GM19397 (cell line): ENCODE measurements around the gene NCKAP5L.

Experiments
- ATAC-seq: cut with Tn5 transposase; IDR thresholded peaks from one replicate; pipeline ENCODE4 v1.9.1; 2021; ENCODE audit warnings: mild to moderate bottlenecking, moderate library complexity; ENCODE audit not compliant: unreplicated experiment

The NCKAP5L gene

GRCh38 chr12:49803693-49804450, 24.3 kb downstream of the NCKAP5L start:
- ATAC-seq: no peak

- ATAC-seq: no peak
Measured at GRCh38 chr12:49801141-49802063, 26.8 kb downstream of the NCKAP5L start.

GRCh38 chr12:49800421-49801140, 27.6 kb downstream of the NCKAP5L start:
- ATAC-seq: no peak

- no peak for ATAC-seq
Measured at GRCh38 chr12:49798934-49799333, 29.3 kb downstream of the NCKAP5L start.

- no peak for ATAC-seq
Measured at GRCh38 chr12:49798248-49798647, 30.0 kb downstream of the NCKAP5L start.

GRCh38 chr12:49797449-49797776, 30.8 kb downstream of the NCKAP5L start:
- no peak for ATAC-seq

GRCh38 chr12:49796606-49797448, 31.4 kb downstream of the NCKAP5L start:
- no peak for ATAC-seq

- ATAC-seq: no peak
Measured at GRCh38 chr12:49796155-49796554, 32.1 kb downstream of the NCKAP5L start.

GRCh38 chr12:49795654-49796105, 32.5 kb downstream of the NCKAP5L start:
- no peak for ATAC-seq

- ATAC-seq: no peak
Measured at GRCh38 chr12:49794811-49795653, 33.2 kb downstream of the NCKAP5L start.

- no peak for ATAC-seq
Measured at GRCh38 chr12:49794021-49794420, 34.2 kb downstream of the NCKAP5L start.

GRCh38 chr12:49793620-49794019, 34.6 kb downstream of the NCKAP5L start:
- no peak for ATAC-seq

- ATAC-seq: no peak
Measured at GRCh38 chr12:49792976-49793580, 35.1 kb downstream of the NCKAP5L start.

- ATAC-seq: no peak
Measured at GRCh38 chr12:49792181-49792970, 35.8 kb downstream of the NCKAP5L start.

GRCh38 chr12:49791700-49792099, 36.5 kb downstream of the NCKAP5L start:
- ATAC-seq: no peak

GRCh38 chr12:49790741-49791555, 37.3 kb downstream of the NCKAP5L start:
- ATAC-seq: no peak

GRCh38 chr12:49789992-49790391, 38.2 kb downstream of the NCKAP5L start:
- no peak for ATAC-seq
